Cardiac muscle cell (in vitro differentiated cells and primary cell): ENCODE measurements around the gene COL18A1. TPM values are rescaled to one million over a fixed set of nuclear protein-coding genes. Genes with fewer than 3 reads are reported as not detected.

Experiments used
- DNase-seq, 2 donors: peaks; one replicate each; pipeline versions ENCODE4 v3.0.0 to v3.0.0-alpha.2; 2010 to 2017; ENCODE audit warnings: low read depth in 1 of 2, low spot score in 1 of 2
- H3K27ac ChIP-seq: fragments of 200-600 bp; sonication (generic); 2 replicates; pipeline ENCODE4 v1.5.1; 2016
- H3K27me3 ChIP-seq: fragments of 200-600 bp; sonication (generic); 2 replicates; pipeline ENCODE4 v1.6.0; 2016; ENCODE audit warnings: control low read depth
- H3K36me3 ChIP-seq: fragments of 200-600 bp; sonication (generic); 2 replicates; pipeline ENCODE4 v1.5.1; 2016; ENCODE audit warnings: control low read depth
- H3K4me1 ChIP-seq: fragments of 200-600 bp; sonication (generic); 2 replicates; pipeline ENCODE4 v1.8.1; 2017; ENCODE audit warnings: low read depth, mild to moderate bottlenecking, mixed run types
- H3K4me3 ChIP-seq: fragments of 200-600 bp; sonication (generic); 2 replicates; pipeline ENCODE4 v1.5.1; 2016; ENCODE audit warnings: mild to moderate bottlenecking
- H3K9me3 ChIP-seq: fragments of 200-600 bp; sonication (generic); 2 replicates; pipeline ENCODE4 v1.5.1; 2017; ENCODE audit warnings: low read depth, mild to moderate bottlenecking, control low read depth
- polyA plus RNA-seq: library from polyadenylated mRNA; unstranded; fragments of >200 nt; fragmentation: Nextera tagmentation; extraction: Ambion mirVana; gene quantifications from 2 replicates; pipeline ENCODE4 v1.2.1, GENCODE V29; 2016
- total RNA-seq: library from RNA; depleted of rRNA; stranded (reverse); fragments of >200 nt; gene quantifications from 2 replicates; pipeline ENCODE4 v1.2.3, GENCODE V29; 2016
- TF ChIP-seq, protein P1 (sequence below): IDR thresholded peaks from 2 replicates; pipeline ENCODE4 v1.5.1; 2012; ENCODE audit warnings: low read depth, mild to moderate bottlenecking, low read length

Gene COL18A1
- total and polyA plus RNA-seq, 2 experiments from 2014 or later: 407 to 1,182 TPM

DNA sequence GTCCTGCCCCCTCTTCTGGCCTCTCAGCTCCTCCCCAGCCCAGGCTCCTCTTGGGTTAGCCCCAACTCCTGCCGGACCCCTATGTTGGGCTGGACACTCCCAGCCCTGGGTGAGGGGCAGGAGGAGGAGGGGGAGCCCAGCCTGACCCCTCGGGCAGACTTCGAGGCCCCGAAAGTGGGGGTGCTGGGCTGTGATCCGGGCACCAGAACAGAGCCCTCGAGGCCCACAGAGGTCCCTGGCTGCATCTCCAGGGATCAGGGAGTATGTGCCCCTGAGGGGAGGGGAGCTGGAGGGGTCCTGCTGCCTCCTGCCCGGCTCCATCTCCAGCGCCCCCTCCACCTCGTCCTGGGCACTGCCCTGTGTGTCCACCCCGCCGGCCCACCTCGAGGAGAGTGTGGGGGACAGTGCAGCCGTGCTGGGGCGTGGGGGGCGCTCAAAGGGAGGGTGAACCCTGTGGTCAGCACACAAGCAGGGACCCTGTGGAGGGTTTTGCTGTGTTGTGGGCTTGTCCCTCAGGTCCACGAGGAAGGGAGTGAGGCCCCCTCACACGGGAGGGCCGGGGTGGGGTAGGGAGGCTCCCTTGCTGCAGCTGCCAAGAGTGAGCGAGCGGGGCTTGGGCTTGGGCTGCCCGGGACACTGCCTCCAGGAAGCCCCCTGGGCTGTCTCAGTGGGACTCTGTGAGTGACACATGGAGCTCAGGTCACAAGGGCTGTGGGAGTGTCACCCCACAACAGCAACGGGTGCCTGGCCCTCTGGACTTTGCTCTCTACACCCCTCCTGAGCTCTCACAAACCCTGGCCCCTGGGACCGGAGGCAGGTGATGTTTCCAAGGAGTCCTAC lies 54.4 kb downstream of the COL18A1 start:
- no peaks in the 10 kb centered on the region for H3K27me3 ChIP-seq
- no peaks in the 10 kb centered on the region for H3K4me1 ChIP-seq
- H3K4me3 ChIP-seq: no peak overlapping the region
- TF ChIP-seq, protein P1, sequence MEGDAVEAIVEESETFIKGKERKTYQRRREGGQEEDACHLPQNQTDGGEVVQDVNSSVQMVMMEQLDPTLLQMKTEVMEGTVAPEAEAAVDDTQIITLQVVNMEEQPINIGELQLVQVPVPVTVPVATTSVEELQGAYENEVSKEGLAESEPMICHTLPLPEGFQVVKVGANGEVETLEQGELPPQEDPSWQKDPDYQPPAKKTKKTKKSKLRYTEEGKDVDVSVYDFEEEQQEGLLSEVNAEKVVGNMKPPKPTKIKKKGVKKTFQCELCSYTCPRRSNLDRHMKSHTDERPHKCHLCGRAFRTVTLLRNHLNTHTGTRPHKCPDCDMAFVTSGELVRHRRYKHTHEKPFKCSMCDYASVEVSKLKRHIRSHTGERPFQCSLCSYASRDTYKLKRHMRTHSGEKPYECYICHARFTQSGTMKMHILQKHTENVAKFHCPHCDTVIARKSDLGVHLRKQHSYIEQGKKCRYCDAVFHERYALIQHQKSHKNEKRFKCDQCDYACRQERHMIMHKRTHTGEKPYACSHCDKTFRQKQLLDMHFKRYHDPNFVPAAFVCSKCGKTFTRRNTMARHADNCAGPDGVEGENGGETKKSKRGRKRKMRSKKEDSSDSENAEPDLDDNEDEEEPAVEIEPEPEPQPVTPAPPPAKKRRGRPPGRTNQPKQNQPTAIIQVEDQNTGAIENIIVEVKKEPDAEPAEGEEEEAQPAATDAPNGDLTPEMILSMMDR: no peak
- H3K36me3 ChIP-seq: peaks cover 2% of the 10 kb centered on the region
- H3K27ac ChIP-seq: no peak overlapping the region
- DNase-seq: no peak
- H3K9me3 ChIP-seq: no peaks in the 10 kb centered on the region

DNA sequence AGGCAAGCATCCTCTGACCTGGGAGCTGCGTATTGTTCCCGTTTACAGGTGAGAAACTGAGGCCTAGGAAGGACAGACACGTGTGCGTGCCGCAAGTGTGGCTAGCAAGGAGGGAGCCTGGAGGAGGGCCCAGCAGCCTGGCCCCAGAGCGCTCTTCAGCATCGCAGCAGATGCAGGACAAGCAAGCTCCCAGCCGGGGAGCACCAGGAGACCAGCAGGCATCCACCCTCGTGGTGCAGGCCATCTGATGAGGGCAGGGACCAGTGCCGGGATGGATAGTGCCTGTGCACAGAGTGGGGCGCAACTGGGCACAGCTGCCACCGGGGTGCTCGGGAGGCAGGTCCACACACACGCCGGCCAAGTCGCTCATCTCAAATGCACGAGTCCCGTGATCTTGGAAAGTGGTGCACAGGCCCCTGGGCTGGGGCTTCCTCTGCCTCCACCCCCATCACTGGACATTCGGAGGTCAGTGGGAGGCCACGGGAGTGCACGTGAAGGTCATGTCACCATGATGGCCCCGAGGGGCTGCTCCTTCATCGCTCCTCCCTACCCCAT lies 55.1 kb downstream of the COL18A1 start:
- no peak for DNase-seq
- Histone ChIP-seq H3K4me1 (no peaks in the 10 kb centered on the region), H3K4me3 (no peak overlapping the region), H3K27me3 (no peaks in the 10 kb centered on the region), H3K36me3 (peaks cover 2% of the 10 kb centered on the region), H3K27ac (no peak overlapping the region), H3K9me3 (no peaks in the 10 kb centered on the region)
- TF ChIP-seq, protein P1: no peak

DNA sequence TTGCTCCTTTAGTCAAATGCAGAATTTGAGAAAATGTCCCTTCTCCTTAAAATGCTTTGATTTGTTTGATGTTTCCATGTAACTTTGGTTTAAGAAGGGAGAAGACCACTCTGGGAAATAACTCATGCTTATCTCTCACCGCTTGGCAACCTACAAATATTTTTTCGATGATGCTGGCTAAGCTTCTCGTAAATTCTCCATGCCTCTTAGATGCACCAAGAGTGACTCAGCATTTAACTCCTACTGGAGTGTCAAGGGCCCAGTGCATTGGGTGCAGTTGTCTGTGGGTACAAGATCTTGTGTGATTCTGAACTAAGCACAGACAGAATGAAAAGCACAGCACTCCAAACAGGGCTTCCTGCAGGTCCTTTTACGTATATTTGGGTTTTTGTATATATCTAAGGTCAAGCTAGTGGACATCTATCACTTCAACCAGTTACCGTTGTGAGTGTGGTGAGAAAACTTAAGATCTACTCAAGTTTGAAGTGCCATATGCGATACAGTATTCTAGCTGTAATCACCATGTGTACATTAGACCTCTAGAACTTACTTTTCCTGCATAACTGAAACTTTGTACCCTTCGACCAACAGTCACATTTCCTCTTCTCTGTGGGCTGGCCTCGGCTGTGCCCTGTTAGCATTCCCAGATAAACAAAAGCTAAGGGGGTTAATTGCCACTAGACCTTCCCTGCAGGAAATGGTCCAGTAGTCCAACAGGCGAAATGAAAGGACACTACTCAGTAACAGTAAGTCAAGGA lies 55.8 kb downstream of the COL18A1 start:
- Histone ChIP-seq H3K27ac (no peak overlapping the region), H3K4me3 (no peak overlapping the region), H3K36me3 (peaks cover 2% of the 10 kb centered on the region), H3K27me3 (no peaks in the 10 kb centered on the region), H3K4me1 (no peaks in the 10 kb centered on the region), H3K9me3 (no peaks in the 10 kb centered on the region)
- TF ChIP-seq, protein P1: no peak
- DNase-seq: peak in 1 of 2 donors; percentile 91

DNA sequence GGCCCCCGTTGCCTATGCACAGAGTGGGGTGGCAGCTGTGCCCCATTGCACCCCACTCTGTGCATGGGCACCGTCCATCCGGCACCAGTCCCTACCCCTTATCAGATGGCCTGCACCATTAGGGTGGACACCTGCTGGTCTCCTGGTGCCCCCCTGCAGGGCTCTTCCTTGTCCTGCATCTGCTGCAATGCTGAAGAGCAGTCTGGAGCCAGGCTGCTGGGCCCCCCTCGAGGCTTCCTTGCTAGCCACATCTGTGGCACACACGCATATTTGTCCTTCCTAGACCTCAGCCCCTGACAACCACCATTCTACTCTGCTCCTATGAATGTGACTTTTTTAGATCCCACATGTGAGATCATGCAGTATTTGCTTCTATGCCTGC lies 56.4 kb downstream of the COL18A1 start:
- Histone ChIP-seq H3K27me3 (no peaks in the 10 kb centered on the region), H3K4me1 (no peaks in the 10 kb centered on the region), H3K36me3 (peaks cover 2% of the 10 kb centered on the region), H3K4me3 (no peak overlapping the region), H3K27ac (no peak overlapping the region), H3K9me3 (no peaks in the 10 kb centered on the region)
- TF ChIP-seq, protein P1: no peak
- no peak for DNase-seq

DNA sequence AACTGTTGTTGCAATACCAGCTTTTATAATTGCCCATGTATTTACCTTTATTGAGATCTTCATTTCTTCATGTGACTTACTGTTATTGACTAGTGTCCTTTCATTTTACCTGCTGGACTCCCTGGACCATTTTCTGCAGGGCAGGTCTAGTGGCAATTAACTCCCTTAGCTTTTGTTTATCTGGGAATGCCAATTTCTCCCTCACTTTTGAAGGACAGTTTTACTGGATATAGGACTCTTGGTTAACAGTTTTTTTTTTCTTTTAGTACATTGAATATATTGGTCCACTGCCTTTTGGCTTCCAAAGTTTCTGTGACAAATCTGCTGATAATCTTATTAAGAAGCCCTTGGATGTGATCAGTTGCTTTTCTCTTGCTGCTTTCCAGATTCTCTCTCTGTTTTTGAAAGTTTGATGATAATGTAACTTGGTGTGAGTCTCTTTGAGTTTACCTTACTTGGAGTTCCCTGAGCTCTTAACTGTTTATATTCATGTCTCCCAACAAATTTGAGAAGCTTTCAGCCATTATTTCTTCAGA lies 56.9 kb downstream of the COL18A1 start:
- no peaks in the 10 kb centered on the region for H3K9me3 ChIP-seq
- H3K27ac ChIP-seq: no peak overlapping the region
- no peaks in the 10 kb centered on the region for H3K4me1 ChIP-seq
- DNase-seq: no peak
- H3K36me3 ChIP-seq: peaks cover 2% of the 10 kb centered on the region
- no peak overlapping the region for H3K4me3 ChIP-seq
- TF ChIP-seq, protein P1: no peak
- no peaks in the 10 kb centered on the region for H3K27me3 ChIP-seq
